K562 (cell line): Measurements from ENCODE around the gene PIK3AP1. TPM values are rescaled to one million over a fixed set of nuclear protein-coding genes. Genes with fewer than 3 reads are reported as not detected.

Experiments used
- ATAC-seq: fragments of 200-7000 bp; cut with Tn5 transposase; 3 replicates; pipeline ENCODE4 v1.9.1; 2020; ENCODE audit warnings: moderate library complexity
- BruUV-seq: library from RNA; stranded (reverse); fragments of 400-500 nt; replicated peaks from 2 replicates; lab custom pipeline; 2021; lab: Mats Ljungman, UMichigan
- CTCF ChIA-PET: fragments of 300-600 bp; formaldehyde crosslinking; extraction: SDS; loops from one replicate; lab custom pipeline; 2021; ENCODE audit warnings: low intra/inter-chr PET ratio; lab: Yijun Ruan, JAX
- POLR2A ChIA-PET: fragments of 300-600, 350-650 bp; sonication (Branson Sonifier 250); formaldehyde crosslinking; extraction: SDS; loops from one replicate; lab custom pipeline; 2021; ENCODE audit warnings: antibody characterized with exemption, inconsistent platforms; lab: Yijun Ruan, JAX
- DNase-seq, 4 experiments: peaks; one replicate each; pipeline versions ENCODE4 v3.0.0 to v3.0.0-alpha.2; 2011 to 2018; ENCODE audit warnings: low spot score in 3 of 4, mixed read lengths in 3 of 4; ENCODE audit errors: extremely low read depth in 1 of 4
- FAIRE-seq: peaks from 2 replicates; lab custom pipeline; 2011; peaks lifted over from hg19 to GRCh38; lab: Jason Lieb, UNC
- H2AFZ ChIP-seq: 2 replicates; pipeline ENCODE4 v1.6.0; 2011; ENCODE audit warnings: low read depth, low read length, control low read depth, inconsistent platforms
- H3K27ac ChIP-seq: fragments of 200-600 bp; 3 replicates; pipeline ENCODE4 v1.8.0; 2011; ENCODE audit warnings: low read depth, mild to moderate bottlenecking, control low read depth, inconsistent platforms, low read length, moderate library complexity, mixed read lengths; ENCODE audit errors: extremely low read depth
- H3K27me3 ChIP-seq, 2 experiments: fragments of 300-600 bp in 1 of 2; 2 replicates in 1 of 2; 3 replicates in 1 of 2; pipeline versions ENCODE4 v1.6.0 to v1.8.0; 2011; ENCODE audit warnings: inconsistent platforms in 2 of 2, low read length in 2 of 2, mild to moderate bottlenecking in 1 of 2, mixed read lengths in 1 of 2, moderate library complexity in 1 of 2; ENCODE audit not compliant: control insufficient read depth in 2 of 2, insufficient read depth in 2 of 2
- H3K36me3 ChIP-seq: fragments of 300-600 bp; 3 replicates; pipeline ENCODE4 v1.8.0; 2011; ENCODE audit warnings: mild to moderate bottlenecking, low read length, inconsistent platforms; ENCODE audit not compliant: control insufficient read depth, insufficient read depth
- H3K4me1 ChIP-seq, 2 experiments: fragments of 200-600 bp in 1 of 2; replicated peaks in 1 of 2; 2 replicates in 1 of 2; 3 replicates in 1 of 2; pipeline versions ENCODE4 v1.5.1 to v1.8.0; 2011; ENCODE audit warnings: inconsistent platforms in 2 of 2, low read length in 2 of 2, mild to moderate bottlenecking in 1 of 2, mixed read lengths in 1 of 2, moderate library complexity in 1 of 2; ENCODE audit not compliant: control insufficient read depth in 2 of 2, insufficient read depth in 2 of 2
- H3K4me2 ChIP-seq: 2 replicates; pipeline ENCODE4 v1.6.1; 2011; ENCODE audit warnings: low read length, control low read depth, inconsistent platforms, mixed read lengths; ENCODE audit not compliant: insufficient read depth
- H3K4me3 ChIP-seq: fragments of 200-600 bp; sonication (generic), shearing (Covaris generic); 2 replicates; pipeline ENCODE4 v1.5.1; 2016; ENCODE audit warnings: control low read depth, inconsistent platforms
- H3K79me2 ChIP-seq: fragments of 200-600 bp; 3 replicates; pipeline ENCODE4 v1.8.0; 2011; ENCODE audit warnings: low read length, inconsistent platforms; ENCODE audit not compliant: control insufficient read depth, insufficient read depth
- H3K9ac ChIP-seq, 2 experiments: 2 replicates each; pipeline versions ENCODE4 v1.6.0 to v1.6.1; 2011; ENCODE audit warnings: low read depth in 2 of 2, low read length in 2 of 2, control low read depth in 1 of 2, inconsistent platforms in 1 of 2, mild to moderate bottlenecking in 1 of 2, mixed read lengths in 1 of 2; ENCODE audit not compliant: insufficient read depth in 1 of 2
- H3K9me1 ChIP-seq: one replicate; pipeline ENCODE4 v1.6.0; 2011; ENCODE audit warnings: inconsistent platforms, mild to moderate bottlenecking, low read length, moderate library complexity; ENCODE audit not compliant: control insufficient read depth, insufficient read depth
- H3K9me3 ChIP-seq: replicated peaks from 2 replicates; pipeline ENCODE4 v1.5.1; 2011; ENCODE audit warnings: low read depth, low read length, inconsistent platforms; ENCODE audit not compliant: control insufficient read depth, insufficient read depth
- H4K20me1 ChIP-seq: replicated peaks from 2 replicates; pipeline ENCODE4 v1.6.1; 2011; ENCODE audit warnings: low read length, inconsistent platforms, mixed read lengths; ENCODE audit not compliant: control insufficient read depth, insufficient read depth
- ARID1B ChIP-seq: fragments of 450-650 bp; IDR thresholded peaks from 2 replicates; pipeline ENCODE4 v1.6.1; 2016; ENCODE audit warnings: antibody characterized with exemption, mild to moderate bottlenecking, inconsistent platforms
- C11orf30 ChIP-seq: fragments of 450-650 bp; IDR thresholded peaks from 2 replicates; pipeline ENCODE4 v1.6.1; 2016; ENCODE audit warnings: low read depth, mild to moderate bottlenecking
- EGR1 ChIP-seq: fragments of 450-650 bp; conservative IDR thresholded peaks from 2 replicates; pipeline ENCODE4 v1.6.1; 2017; ENCODE audit warnings: mild to moderate bottlenecking
- POLR2A ChIP-seq: fragments of 450-650 bp; conservative IDR thresholded peaks from 2 replicates; pipeline ENCODE4 v1.6.1; 2016
- RBM39 ChIP-seq: fragments of 200-400 bp; formaldehyde crosslinking; optimal IDR thresholded peaks from 2 replicates; pipeline ENCODE3; 2018; ENCODE audit warnings: low read depth, low read length
- SIN3B ChIP-seq: fragments of 450-650 bp; IDR thresholded peaks from 2 replicates; pipeline ENCODE4 v1.6.1; 2017; ENCODE audit warnings: low read depth, mild to moderate bottlenecking, moderate library complexity
- WGBS: fragments of 100-300 bp; shearing (Covaris generic); methylation state at CpG from one replicate; pipeline ENCODE4 v1.1.6; 2016; ENCODE audit warnings: low coverage, mixed read lengths; ENCODE audit not compliant: insufficient coverage; ENCODE audit errors: missing lambda C conversion rate; 5-methylcytosine and 5-hydroxymethylcytosine counted together
- in situ Hi-C: fragments of 300-500 bp; cut with MboI; formaldehyde crosslinking; loops from 4 replicates; pipeline ENCODE4 v1.15.0; 2018; ENCODE audit warnings: inconsistent platforms, mixed read lengths
- intact Hi-C: fragments of 100-400 bp; cut with micrococcal nuclease; formaldehyde crosslinking; loops from 2 replicates; pipeline ENCODE4 v1.14.2; 2022
- polyA plus RNA-seq, 8 experiments: library from polyadenylated mRNA; depleted of rRNA in 4 of 8; stranded (reverse) in 5 of 8; unstranded in 3 of 8; fragments of >200 nt; fragmentation: Nextera tagmentation in 2 of 8; fragmentation: Illumina TruSeq in 1 of 8; extraction: Ambion mirVana in 2 of 8; extraction: Trizol in 1 of 8; gene quantifications; 2 replicates each; pipeline versions ENCODE4 v1.2.1 to v1.2.3, GENCODE V29; 2011 to 2014; ENCODE audit warnings: inconsistent platforms in 1 of 8, missing spikeins in 1 of 8
- total RNA-seq, 7 experiments: library from RNA; depleted of rRNA in 6 of 7; stranded (reverse); fragments of >200 nt in 6 of 7; fragmentation: Illumina TruSeq in 2 of 7; extraction: Trizol in 2 of 7; gene quantifications; 2 replicates each; pipeline versions ENCODE4 v1.2.1 to v1.2.3, GENCODE V29; 2011 to 2021; ENCODE audit warnings: low replicate concordance in 1 of 7
- TF ChIP-seq, protein P1 (sequence below): fragments of 250-450 bp; sonication (Bioruptor Pico); IDR thresholded peaks from 2 replicates; pipeline ENCODE4 v1.6.1; 2021; ENCODE audit warnings: mild to moderate bottlenecking
- TF ChIP-seq, protein P2 (sequence below): sonication (generic); formaldehyde crosslinking; IDR thresholded peaks from 2 replicates; pipeline ENCODE4 v1.4.0; 2020; ENCODE audit warnings: mild to moderate bottlenecking, missing genetic modification reagents
- TF ChIP-seq, protein P3 (sequence below): fragments of 250-450 bp; sonication (Bioruptor Pico); IDR thresholded peaks from 2 replicates; pipeline ENCODE4 v1.4.0; 2020; ENCODE audit warnings: mild to moderate bottlenecking, moderate library complexity
- TF ChIP-seq, protein P4 (sequence below): IDR thresholded peaks from 2 replicates; pipeline ENCODE4 v1.6.1; 2011; ENCODE audit warnings: borderline replicate concordance, low read depth, mild to moderate bottlenecking, moderate library complexity, low read length; ENCODE audit not compliant: insufficient read depth, poor library complexity, severe bottlenecking

PIK3AP1 gene
- total and polyA plus RNA-seq, 9 of the 15 experiments (the other 6 are each of a cell fraction or from before 2014, with no cell fraction given) = 0.20 to 2.4 (median 1.4) TPM

DNA sequence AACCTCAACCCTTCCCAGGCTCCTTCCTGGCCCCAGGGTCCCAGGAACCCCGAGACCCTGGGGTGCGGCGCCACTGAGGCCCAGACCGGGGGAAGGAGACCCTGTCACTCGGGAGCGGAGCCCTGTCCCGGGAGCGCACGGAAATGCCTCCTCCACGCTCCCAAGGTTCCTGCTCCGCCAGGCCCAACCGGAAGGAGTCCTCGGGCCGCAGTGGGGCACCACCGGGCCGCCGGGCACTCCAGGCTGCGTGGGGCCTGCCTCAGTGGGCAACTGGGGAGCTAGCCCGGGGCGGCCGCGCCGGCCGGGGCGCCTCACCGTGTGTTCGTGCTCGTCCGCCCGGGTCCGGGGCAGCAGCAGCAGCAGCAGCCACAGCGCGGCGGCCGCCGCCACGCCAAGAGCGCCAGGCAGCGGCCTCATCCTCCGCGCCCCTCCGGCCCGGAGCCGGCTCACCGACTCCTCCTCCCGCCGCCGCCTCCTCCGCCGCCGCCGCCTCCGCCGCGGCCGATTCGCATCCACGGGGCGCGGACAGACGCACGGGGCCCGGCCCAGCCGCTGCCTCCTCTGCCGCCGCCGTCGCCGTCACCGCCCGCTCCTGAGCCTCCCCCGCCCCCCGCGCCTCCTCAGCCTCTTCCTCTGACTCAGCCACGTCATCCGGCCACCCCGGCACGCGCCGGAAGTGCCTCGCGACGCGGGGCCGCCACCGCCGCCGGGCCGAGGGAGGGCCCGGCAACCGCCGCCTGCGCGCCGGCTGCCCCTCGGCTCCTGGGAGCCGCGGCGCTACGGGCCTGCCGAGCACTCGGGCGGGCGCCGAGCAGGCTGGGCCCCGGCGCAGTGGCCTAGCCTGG is 133.7 kb downstream of the PIK3AP1 start, which contains the start of gene TM9SF3:
TSS of gene TM9SF3 (minus strand) at position 594 of the 845 bp plus-strand sequence. CDS start at position 417, 177 bp downstream.
- no peak for FAIRE-seq
- 1% methylated on average over 15 of the region's 107 CpGs for WGBS
- TF ChIP-seq, protein P1, sequence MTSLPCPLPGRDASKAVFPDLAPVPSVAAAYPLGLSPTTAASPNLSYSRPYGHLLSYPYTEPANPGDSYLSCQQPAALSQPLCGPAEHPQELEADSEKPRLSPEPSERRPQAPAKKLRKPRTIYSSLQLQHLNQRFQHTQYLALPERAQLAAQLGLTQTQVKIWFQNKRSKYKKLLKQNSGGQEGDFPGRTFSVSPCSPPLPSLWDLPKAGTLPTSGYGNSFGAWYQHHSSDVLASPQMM = no peak
- TF ChIP-seq SIN3B = peak; percentile 57
- peak; percentile 47 for TF ChIP-seq EGR1
- TF ChIP-seq, protein P2, sequence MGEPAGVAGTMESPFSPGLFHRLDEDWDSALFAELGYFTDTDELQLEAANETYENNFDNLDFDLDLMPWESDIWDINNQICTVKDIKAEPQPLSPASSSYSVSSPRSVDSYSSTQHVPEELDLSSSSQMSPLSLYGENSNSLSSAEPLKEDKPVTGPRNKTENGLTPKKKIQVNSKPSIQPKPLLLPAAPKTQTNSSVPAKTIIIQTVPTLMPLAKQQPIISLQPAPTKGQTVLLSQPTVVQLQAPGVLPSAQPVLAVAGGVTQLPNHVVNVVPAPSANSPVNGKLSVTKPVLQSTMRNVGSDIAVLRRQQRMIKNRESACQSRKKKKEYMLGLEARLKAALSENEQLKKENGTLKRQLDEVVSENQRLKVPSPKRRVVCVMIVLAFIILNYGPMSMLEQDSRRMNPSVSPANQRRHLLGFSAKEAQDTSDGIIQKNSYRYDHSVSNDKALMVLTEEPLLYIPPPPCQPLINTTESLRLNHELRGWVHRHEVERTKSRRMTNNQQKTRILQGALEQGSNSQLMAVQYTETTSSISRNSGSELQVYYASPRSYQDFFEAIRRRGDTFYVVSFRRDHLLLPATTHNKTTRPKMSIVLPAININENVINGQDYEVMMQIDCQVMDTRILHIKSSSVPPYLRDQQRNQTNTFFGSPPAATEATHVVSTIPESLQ (CRISPR knock-in tag) = no peak
- TF ChIP-seq, protein P3, sequence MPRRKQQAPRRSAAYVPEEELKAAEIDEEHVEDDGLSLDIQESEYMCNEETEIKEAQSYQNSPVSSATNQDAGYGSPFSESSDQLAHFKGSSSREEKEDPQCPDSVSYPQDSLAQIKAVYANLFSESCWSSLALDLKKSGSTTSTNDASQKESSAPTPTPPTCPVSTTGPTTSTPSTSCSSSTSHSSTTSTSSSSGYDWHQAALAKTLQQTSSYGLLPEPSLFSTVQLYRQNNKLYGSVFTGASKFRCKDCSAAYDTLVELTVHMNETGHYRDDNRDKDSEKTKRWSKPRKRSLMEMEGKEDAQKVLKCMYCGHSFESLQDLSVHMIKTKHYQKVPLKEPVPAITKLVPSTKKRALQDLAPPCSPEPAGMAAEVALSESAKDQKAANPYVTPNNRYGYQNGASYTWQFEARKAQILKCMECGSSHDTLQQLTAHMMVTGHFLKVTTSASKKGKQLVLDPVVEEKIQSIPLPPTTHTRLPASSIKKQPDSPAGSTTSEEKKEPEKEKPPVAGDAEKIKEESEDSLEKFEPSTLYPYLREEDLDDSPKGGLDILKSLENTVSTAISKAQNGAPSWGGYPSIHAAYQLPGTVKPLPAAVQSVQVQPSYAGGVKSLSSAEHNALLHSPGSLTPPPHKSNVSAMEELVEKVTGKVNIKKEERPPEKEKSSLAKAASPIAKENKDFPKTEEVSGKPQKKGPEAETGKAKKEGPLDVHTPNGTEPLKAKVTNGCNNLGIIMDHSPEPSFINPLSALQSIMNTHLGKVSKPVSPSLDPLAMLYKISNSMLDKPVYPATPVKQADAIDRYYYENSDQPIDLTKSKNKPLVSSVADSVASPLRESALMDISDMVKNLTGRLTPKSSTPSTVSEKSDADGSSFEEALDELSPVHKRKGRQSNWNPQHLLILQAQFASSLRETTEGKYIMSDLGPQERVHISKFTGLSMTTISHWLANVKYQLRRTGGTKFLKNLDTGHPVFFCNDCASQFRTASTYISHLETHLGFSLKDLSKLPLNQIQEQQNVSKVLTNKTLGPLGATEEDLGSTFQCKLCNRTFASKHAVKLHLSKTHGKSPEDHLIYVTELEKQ (CRISPR knock-in tag) = no peak
- TF ChIP-seq, protein P4, sequence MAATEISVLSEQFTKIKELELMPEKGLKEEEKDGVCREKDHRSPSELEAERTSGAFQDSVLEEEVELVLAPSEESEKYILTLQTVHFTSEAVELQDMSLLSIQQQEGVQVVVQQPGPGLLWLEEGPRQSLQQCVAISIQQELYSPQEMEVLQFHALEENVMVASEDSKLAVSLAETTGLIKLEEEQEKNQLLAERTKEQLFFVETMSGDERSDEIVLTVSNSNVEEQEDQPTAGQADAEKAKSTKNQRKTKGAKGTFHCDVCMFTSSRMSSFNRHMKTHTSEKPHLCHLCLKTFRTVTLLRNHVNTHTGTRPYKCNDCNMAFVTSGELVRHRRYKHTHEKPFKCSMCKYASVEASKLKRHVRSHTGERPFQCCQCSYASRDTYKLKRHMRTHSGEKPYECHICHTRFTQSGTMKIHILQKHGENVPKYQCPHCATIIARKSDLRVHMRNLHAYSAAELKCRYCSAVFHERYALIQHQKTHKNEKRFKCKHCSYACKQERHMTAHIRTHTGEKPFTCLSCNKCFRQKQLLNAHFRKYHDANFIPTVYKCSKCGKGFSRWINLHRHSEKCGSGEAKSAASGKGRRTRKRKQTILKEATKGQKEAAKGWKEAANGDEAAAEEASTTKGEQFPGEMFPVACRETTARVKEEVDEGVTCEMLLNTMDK = peak; percentile 50
- TF ChIP-seq ARID1B = no peak
- TF ChIP-seq RBM39 = no peak
- TF ChIP-seq POLR2A = peak; percentile 31; the same call in 1 of the 2 replicates
- peak; percentile 63; the same call in 1 of the 2 replicates for TF ChIP-seq C11orf30

More for the DNA sequence above, 133.7 kb downstream of the PIK3AP1 start, which contains the start of gene TM9SF3:
- DNase-seq (peak; percentile 84 to 90 (median 86)), ATAC-seq (peak; percentile 89)
- H3K9me3 ChIP-seq = no peaks in the 10 kb centered on the region
- in situ Hi-C loops = no loop called here
- ChIA-PET POLR2A (interaction anchor here (0.6 to 0.9 kb wide), 5 partner anchors 9 to 229 kb away, joined by 3 read pairs; no protein-coding TSS in a partner anchor), CTCF (no interaction called here)
- peak within 1 kb of the TSS; percentile 51 for H2AFZ ChIP-seq
- 0 out of 2 replicates have a peak, but pooled peaks cover 3% of the 10 kb centered on the region for H4K20me1 ChIP-seq
- H3K27me3 ChIP-seq = no peaks in the 10 kb centered on the region
- peak within 1 kb of the TSS; percentile 96 for H3K4me2 ChIP-seq
- H3K9ac ChIP-seq = peak within 1 kb of the TSS; percentile 88 to 98
- peaks cover 61% of the 10 kb centered on the region for H3K79me2 ChIP-seq
- peak within 1 kb of the TSS; percentile 96 for H3K27ac ChIP-seq
- H3K4me1 ChIP-seq = peaks cover 2 to 4% of the 10 kb centered on the region in 2 experiments; a peak in 3 of 5 replicates
- H3K4me3 ChIP-seq = peak within 1 kb of the TSS; percentile 82
- peaks cover 4% of the 10 kb centered on the region for H3K9me1 ChIP-seq
- intact Hi-C loops = loop anchor here (5.0 kb wide), 1 partner anchor 36 kb away; no protein-coding TSS in a partner anchor
- H3K36me3 ChIP-seq = peaks cover 8% of the 10 kb centered on the region; the same call in 1 of the 3 replicates
- no TSS peak for BruUV-seq
